OCI-LY1 (cell line): ENCODE results near the gene CGAS.

Experiments used
- CTCF ChIP-seq: fragments of 200-600 bp; sonication (generic), shearing (Covaris generic); IDR thresholded peaks from 2 replicates; pipeline ENCODE4 v1.5.1; 2017; ENCODE audit warnings: mild to moderate bottlenecking, antibody characterized with exemption, low read length, moderate library complexity, mixed read lengths
- EZH2 ChIP-seq: fragments of 200-600 bp; sonication (generic), shearing (Covaris generic); IDR thresholded peaks from 2 replicates; pipeline ENCODE4 v1.8.0; 2017; ENCODE audit warnings: borderline replicate concordance, mixed run types, mild to moderate bottlenecking, antibody characterized with exemption, low read length, moderate library complexity, mixed read lengths

- TF ChIP-seq CTCF (no peak), EZH2 (no peak)
Observed at GRCh38 chr6:73461537-73462350, 9.6 kb upstream of the CGAS start, which contains the start of gene MTO1.
